Measurements from ENCODE around the gene CCDC187.

CCDC187 gene

DNA sequence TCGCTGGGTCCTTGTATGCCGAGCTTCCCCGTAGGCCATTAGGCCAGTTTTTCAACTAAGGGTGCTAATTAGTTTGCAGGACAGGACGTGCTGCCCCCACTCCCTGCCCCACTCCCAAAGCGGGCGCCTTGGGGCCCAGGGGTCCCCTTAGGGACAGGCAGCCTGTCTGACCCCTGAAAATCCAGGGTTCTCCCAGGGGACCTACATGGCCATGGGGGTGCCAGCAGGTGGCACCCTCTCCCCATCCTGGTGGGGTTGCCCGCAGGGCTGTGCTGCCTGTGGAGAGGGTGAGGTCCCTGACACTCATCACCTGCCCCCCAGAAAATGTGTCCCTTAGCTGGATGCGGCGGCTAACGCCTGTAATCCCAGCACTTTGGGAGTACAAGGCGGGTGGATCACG is 8.5 kb upstream of the CCDC187 start:
- DNase-seq (ENCODE audit: low read depth in 3 of 3) = peak in 1 of 3 experiments; percentile 40

GRCh38 chr9:136312009-136312375 is 8.1 kb upstream of the CCDC187 start:
- DNase-seq (ENCODE audit: low read depth in 3 of 3) = no peak

GRCh38 chr9:136311051-136312008 is 7.4 kb upstream of the CCDC187 start:
- no peak for DNase-seq (ENCODE audit: low read depth in 3 of 3)

GRCh38 chr9:136310273-136311030 is 6.6 kb upstream of the CCDC187 start:
- DNase-seq (ENCODE audit: low read depth in 3 of 3) = no peak

DNA sequence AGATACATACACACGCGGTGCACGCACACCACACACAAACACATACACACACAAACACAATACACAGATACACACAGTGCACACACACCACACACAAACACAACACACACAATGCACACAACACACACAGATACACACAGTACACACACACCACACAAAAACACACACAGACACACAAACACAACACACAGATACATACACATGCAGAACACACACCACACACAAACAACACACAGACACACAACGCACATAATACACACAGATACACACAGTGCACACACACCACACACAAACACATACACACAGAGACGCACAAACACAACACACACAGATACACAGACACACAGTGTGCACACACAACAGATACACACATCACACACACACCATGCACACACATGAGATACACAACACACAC is 5.9 kb upstream of the CCDC187 start:
- DNase-seq (ENCODE audit: low read depth in 3 of 3) = no peak

- DNase-seq (ENCODE audit: low read depth in 3 of 3) = no peak
Observed at GRCh38 chr9:136309101-136309801, 5.4 kb upstream of the CCDC187 start.

- no peak for DNase-seq (ENCODE audit: low read depth in 3 of 3)
Observed at GRCh38 chr9:136308702-136309053, 4.8 kb upstream of the CCDC187 start.

DNA sequence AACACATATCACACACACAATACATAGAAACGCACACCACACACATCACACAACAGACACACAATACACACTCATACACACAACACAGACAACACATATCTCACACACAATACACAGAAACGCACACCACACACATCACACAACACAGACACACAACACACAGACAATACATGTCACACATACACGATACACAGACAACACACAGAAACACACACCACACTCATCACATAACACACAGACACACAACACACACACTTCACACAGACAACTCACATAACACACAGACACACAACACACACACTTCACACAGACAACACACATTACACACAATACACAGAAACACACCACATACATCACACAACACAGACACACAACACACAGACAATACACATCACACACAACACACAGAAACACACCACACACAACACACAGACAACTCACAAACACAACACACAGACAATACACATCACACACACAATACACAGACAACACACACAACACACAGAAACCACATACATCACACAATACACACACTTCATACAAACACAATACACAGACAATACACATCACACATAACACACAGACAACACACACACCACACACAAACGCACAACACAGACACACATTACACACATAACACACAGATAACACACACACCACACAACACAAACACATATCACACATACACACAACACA is 4.3 kb upstream of the CCDC187 start:
- DNase-seq (ENCODE audit: low read depth in 3 of 3) = no peak

- no peak for DNase-seq (ENCODE audit: low read depth in 3 of 3)
Observed at GRCh38 chr9:136307215-136307750, 3.4 kb upstream of the CCDC187 start.

GRCh38 chr9:136306211-136307208 is 2.6 kb upstream of the CCDC187 start:
- DNase-seq (ENCODE audit: low read depth in 3 of 3) = no peak

- no peak for DNase-seq (ENCODE audit: low read depth in 3 of 3)
Observed at GRCh38 chr9:136305804-136306203, 1.9 kb upstream of the CCDC187 start.

- no peak for DNase-seq (ENCODE audit: low read depth in 3 of 3)
Observed at GRCh38 chr9:136304981-136305380, 1.1 kb upstream of the CCDC187 start.

DNA sequence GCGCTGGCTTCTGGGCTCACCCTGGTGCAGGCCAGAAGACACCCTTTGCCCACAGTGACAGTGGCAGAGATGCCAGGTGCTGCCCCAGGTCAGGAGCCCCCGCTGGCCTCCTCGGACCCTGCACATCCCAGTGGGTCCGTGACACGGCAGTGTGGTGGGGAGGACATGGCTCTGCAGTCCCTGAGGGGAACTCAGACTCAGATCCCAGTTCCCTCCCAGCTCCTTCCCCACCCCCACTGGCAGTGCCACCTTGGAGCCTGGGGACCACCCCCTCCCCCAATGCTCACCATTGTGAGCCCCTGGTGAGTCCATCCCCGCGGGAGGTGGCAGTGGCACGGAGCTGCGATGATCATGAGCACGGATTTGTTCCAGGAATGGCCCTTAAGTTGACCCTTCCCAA is 562 bp upstream of the CCDC187 start:
- no peak for DNase-seq (ENCODE audit: low read depth in 3 of 3)

DNA sequence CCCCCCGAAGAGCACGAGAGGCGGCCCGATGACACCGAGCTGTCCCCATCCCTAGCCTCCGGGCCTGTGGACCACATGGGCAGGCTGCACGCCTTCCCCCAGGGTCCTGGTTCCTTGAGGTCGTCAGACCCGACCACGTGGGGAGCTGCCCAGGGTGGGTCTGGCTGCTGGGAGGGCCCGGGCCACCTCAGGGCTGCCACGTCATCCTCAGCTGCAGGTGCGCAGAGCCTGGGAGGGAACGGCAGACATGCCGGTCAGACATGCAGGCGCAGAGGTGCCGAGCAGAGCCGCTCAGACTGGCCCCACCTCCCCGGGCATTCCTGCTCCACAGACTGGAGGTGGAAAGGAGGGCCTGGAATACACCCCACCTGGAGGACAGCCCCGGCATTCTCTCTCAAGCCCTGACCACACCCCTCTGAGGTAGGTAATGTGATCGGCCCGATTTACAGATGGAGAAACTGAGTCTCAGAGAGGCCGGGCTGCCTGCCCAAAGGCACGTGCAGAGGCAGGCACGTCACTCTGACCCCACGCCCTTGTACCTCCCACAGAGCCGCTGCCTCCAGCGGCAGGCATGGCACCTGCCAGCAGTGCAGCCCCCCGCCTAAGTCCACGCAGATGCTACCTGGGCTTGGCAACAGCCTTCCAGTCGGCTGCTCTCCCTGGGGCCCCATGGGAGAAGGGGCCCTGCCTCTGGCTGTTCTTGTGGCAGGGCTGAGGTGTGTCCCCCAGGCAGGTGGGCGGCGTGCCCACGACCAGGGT is 649 bp downstream of the CCDC187 start:
- DNase-seq (ENCODE audit: low read depth in 3 of 3) = no peak

DNA sequence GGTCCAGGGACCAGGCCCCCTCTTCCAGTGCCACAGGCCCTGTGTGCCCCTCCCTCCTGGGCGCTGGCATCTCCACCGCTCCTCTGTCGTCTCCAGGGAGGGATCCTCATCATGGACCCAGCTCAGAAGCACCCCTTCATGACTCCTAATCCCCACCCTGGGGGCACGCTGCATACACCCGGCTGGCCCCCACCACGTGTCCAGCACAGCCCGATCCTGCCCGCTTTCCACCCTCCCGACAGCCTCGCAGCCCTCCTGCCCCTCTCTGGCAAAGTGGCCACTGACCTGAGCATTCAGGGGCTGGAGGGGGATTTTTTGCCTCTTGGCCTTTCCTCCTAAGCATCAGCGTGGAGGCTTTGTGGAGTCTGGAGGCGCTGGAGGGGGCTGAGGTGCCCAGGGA is 1.4 kb downstream of the CCDC187 start:
- no peak for DNase-seq (ENCODE audit: low read depth in 3 of 3)

- DNase-seq (ENCODE audit: low read depth in 3 of 3) = no peak
Observed at GRCh38 chr9:136300866-136301265, 3.0 kb downstream of the CCDC187 start.

- DNase-seq (ENCODE audit: low read depth in 3 of 3) = no peak
Observed at GRCh38 chr9:136300016-136300545, 3.8 kb downstream of the CCDC187 start.

DNA sequence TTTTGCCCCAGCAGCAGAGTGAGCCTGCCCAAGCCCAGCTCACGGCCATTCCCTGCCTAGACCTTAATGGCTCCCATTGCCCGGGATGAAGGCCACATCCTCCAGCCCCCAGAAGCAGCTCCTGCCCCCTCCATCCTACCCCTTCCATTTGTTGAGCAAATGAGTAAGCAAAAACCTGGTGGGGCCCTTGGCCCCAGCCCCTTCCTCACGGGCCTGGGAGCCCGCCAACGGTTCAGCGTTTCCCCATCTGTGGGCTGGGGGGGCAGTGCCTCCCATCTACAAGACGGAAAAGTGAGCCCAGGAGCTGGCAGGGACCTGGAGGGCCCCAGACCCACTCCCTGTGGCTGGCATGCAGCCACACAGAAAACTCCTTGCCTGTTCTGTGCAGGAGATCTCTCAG is 4.4 kb downstream of the CCDC187 start:
- DNase-seq (ENCODE audit: low read depth in 3 of 3) = no peak

- no peak for DNase-seq (ENCODE audit: low read depth in 3 of 3)
Observed at GRCh38 chr9:136299116-136299515, 4.8 kb downstream of the CCDC187 start.

Data from stimulated activated CD4-positive, alpha-beta T cell treated with anti-CD3 and anti-CD28 coated beads, TNF-alpha, amount 100 ng/mL, for 24 hours (primary cell).